Amniotic epithelial cell (primary cell): ENCODE results near the gene ADGRV1.

ENCODE experiments used
- DNase-seq: peaks from one replicate; pipeline ENCODE4 v3.0.0-alpha.2; 2010; ENCODE audit warnings: low read depth

ADGRV1 gene

GRCh38 chr5:91070761-91071550, 512.4 kb downstream of the ADGRV1 start:
- no peak for DNase-seq

GRCh38 chr5:91072881-91073280, 514.3 kb downstream of the ADGRV1 start:
- peak; percentile 64 for DNase-seq

GRCh38 chr5:91074615-91075014, 516.0 kb downstream of the ADGRV1 start:
- DNase-seq: peak; percentile 91

- DNase-seq: no peak
These were observed 517.5 kb downstream of the ADGRV1 start for GRCh38 chr5:91076138-91076537.

GRCh38 chr5:91077623-91078022, 519.0 kb downstream of the ADGRV1 start:
- no peak for DNase-seq

GRCh38 chr5:91079037-91079436, 520.4 kb downstream of the ADGRV1 start:
- DNase-seq: no peak

- DNase-seq: no peak
These were observed 531.2 kb downstream of the ADGRV1 start for GRCh38 chr5:91089758-91090157.

- no peak for DNase-seq
These were observed 532.4 kb downstream of the ADGRV1 start for GRCh38 chr5:91090995-91091394.

GRCh38 chr5:91091471-91092234, 533.1 kb downstream of the ADGRV1 start:
- DNase-seq: no peak

- peak; percentile 29 for DNase-seq
These were observed 534.5 kb downstream of the ADGRV1 start for GRCh38 chr5:91092859-91093783.

- DNase-seq: no peak
These were observed 536.7 kb downstream of the ADGRV1 start for GRCh38 chr5:91095313-91095712.

GRCh38 chr5:91095786-91096385, 537.3 kb downstream of the ADGRV1 start:
- DNase-seq: no peak

GRCh38 chr5:91098541-91098940, 539.9 kb downstream of the ADGRV1 start:
- no peak for DNase-seq

GRCh38 chr5:91101600-91102379, 543.2 kb downstream of the ADGRV1 start:
- peak; percentile 79 for DNase-seq

GRCh38 chr5:91103353-91104061, 544.9 kb downstream of the ADGRV1 start:
- peak; percentile 86 for DNase-seq

GRCh38 chr5:91104062-91104448, 545.5 kb downstream of the ADGRV1 start:
- no peak for DNase-seq

- DNase-seq: no peak
These were observed 548.4 kb downstream of the ADGRV1 start for GRCh38 chr5:91106842-91107511.

- peak; percentile 19 for DNase-seq
These were observed 551.0 kb downstream of the ADGRV1 start for GRCh38 chr5:91109634-91110033.

GRCh38 chr5:91110686-91111085, 552.1 kb downstream of the ADGRV1 start:
- DNase-seq: peak; percentile 10
